Activated T-helper 9 cell treated with anti-CD3 and anti-CD28 coated beads, Interleukin-2, amount 50 U/mL, for 16 hours (primary cell): ENCODE data around the gene SPATA46.
"Not testable (repeated sequence)": the region's sequence is repeated elsewhere in the genome, so short reads cannot be mapped to it uniquely, and the experiment has no call there.

ENCODE experiments used
- DNase-seq: peaks from one replicate; pipeline ENCODE4 v3.0.0-alpha.2; 2020; ENCODE audit warnings: low read depth

Gene SPATA46

GRCh38 chr1:162353702-162354101 lies 23.0 kb downstream of the SPATA46 start:
- DNase-seq: no peak

GRCh38 chr1:162353078-162353477 lies 23.6 kb downstream of the SPATA46 start:
- DNase-seq: no peak

GRCh38 chr1:162351874-162352273 lies 24.8 kb downstream of the SPATA46 start:
- not testable (repeated sequence) for DNase-seq

GRCh38 chr1:162351246-162351842 lies 25.3 kb downstream of the SPATA46 start:
- no peak for DNase-seq

- DNase-seq: no peak
These were observed 26.9 kb downstream of the SPATA46 start for GRCh38 chr1:162349635-162350330.

- DNase-seq: no peak
These were observed 29.4 kb downstream of the SPATA46 start for GRCh38 chr1:162347281-162347680.

GRCh38 chr1:162343470-162343869 lies 33.2 kb downstream of the SPATA46 start:
- DNase-seq: no peak

GRCh38 chr1:162342452-162342983 lies 34.1 kb downstream of the SPATA46 start:
- DNase-seq: no peak

GRCh38 chr1:162336621-162337285 lies 39.9 kb downstream of the SPATA46 start:
- no peak for DNase-seq

GRCh38 chr1:162335126-162335525 lies 41.5 kb downstream of the SPATA46 start:
- no peak for DNase-seq

GRCh38 chr1:162333991-162334390 lies 42.7 kb downstream of the SPATA46 start:
- DNase-seq: no peak

- DNase-seq: no peak
These were observed 46.8 kb downstream of the SPATA46 start for GRCh38 chr1:162329826-162330225.

- DNase-seq: no peak
These were observed 48.1 kb downstream of the SPATA46 start for GRCh38 chr1:162328512-162328911.

GRCh38 chr1:162327788-162328165 lies 48.9 kb downstream of the SPATA46 start:
- no peak for DNase-seq

GRCh38 chr1:162327144-162327787 lies 49.4 kb downstream of the SPATA46 start:
- DNase-seq: no peak

GRCh38 chr1:162326559-162326958 lies 50.1 kb downstream of the SPATA46 start:
- no peak for DNase-seq

- DNase-seq: no peak
These were observed 52.3 kb downstream of the SPATA46 start for GRCh38 chr1:162324396-162324795.
